Mesendoderm (in vitro differentiated cells): ENCODE data around the gene LYSMD1.

Experiments
- DNase-seq: peaks from one replicate; pipeline ENCODE4 v3.0.0; 2013
- H2AK5ac ChIP-seq: 2 replicates; pipeline ENCODE4 v1.6.1; 2013; ENCODE audit warnings: low read length, inconsistent platforms
- H2BK120ac ChIP-seq: 2 replicates; pipeline ENCODE4 v1.6.1; 2013; ENCODE audit warnings: low read depth, mild to moderate bottlenecking, low read length, moderate library complexity, mixed read lengths
- H2BK15ac ChIP-seq: replicated peaks from 2 replicates; pipeline ENCODE4 v1.6.1; 2013; ENCODE audit warnings: low read depth, mild to moderate bottlenecking, moderate library complexity
- H2BK5ac ChIP-seq: 2 replicates; pipeline ENCODE4 v1.6.1; 2013; ENCODE audit warnings: low read length, inconsistent platforms
- H3K18ac ChIP-seq: 2 replicates; pipeline ENCODE4 v1.6.1; 2013; ENCODE audit warnings: mild to moderate bottlenecking, low read length, mixed read lengths
- H3K23ac ChIP-seq: one replicate; pipeline ENCODE4 v1.6.1; 2013; ENCODE audit warnings: low read length
- H3K27ac ChIP-seq: 2 replicates; pipeline ENCODE4 v1.5.1; 2013; ENCODE audit warnings: low read depth, mild to moderate bottlenecking, inconsistent platforms, low read length, moderate library complexity
- H3K27me3 ChIP-seq: 2 replicates; pipeline ENCODE4 v1.6.1; 2013; ENCODE audit warnings: low read length, control low read depth, mild to moderate bottlenecking, inconsistent platforms; ENCODE audit not compliant: insufficient read depth, poor library complexity
- H3K36me3 ChIP-seq: 2 replicates; pipeline ENCODE4 v1.6.1; 2013; ENCODE audit warnings: low read length, inconsistent platforms; ENCODE audit not compliant: control insufficient read depth, insufficient read depth
- H3K4ac ChIP-seq: one replicate; pipeline ENCODE4 v1.6.1; 2013; ENCODE audit warnings: low read depth, mild to moderate bottlenecking, low read length, moderate library complexity
- H3K4me1 ChIP-seq: 2 replicates; pipeline ENCODE4 v1.6.1; 2013; ENCODE audit warnings: low read depth, low read length, inconsistent platforms; ENCODE audit not compliant: control insufficient read depth
- H3K4me2 ChIP-seq: 2 replicates; pipeline ENCODE4 v1.6.1; 2013; ENCODE audit warnings: low read length
- H3K4me3 ChIP-seq: 2 replicates; pipeline ENCODE4 v1.5.1; 2013; ENCODE audit warnings: mild to moderate bottlenecking, low read length
- H3K56ac ChIP-seq: one replicate; pipeline ENCODE4 v1.6.1; 2013; ENCODE audit warnings: low read length
- H3K79me1 ChIP-seq: 2 replicates; pipeline ENCODE4 v1.6.1; 2013; ENCODE audit warnings: low read length, inconsistent platforms
- H3K79me2 ChIP-seq: 2 replicates; pipeline ENCODE4 v1.6.1; 2013; ENCODE audit warnings: mild to moderate bottlenecking, low read length; ENCODE audit not compliant: control insufficient read depth, insufficient read depth
- H3K9ac ChIP-seq: 2 replicates; pipeline ENCODE4 v1.6.1; 2013; ENCODE audit warnings: low read length, inconsistent platforms
- H4K5ac ChIP-seq: one replicate; pipeline ENCODE4 v1.6.1; 2013; ENCODE audit warnings: low read length
- H4K8ac ChIP-seq: one replicate; pipeline ENCODE4 v1.6.1; 2013; ENCODE audit warnings: low read depth, mild to moderate bottlenecking, control low read depth, low read length, moderate library complexity
- WGBS: extraction: QIAGEN DNeasy Blood & Tissue Kit; methylation state at CpG from one replicate; pipeline ENCODE4 v1.1.7; 2013; ENCODE audit warnings: low lambda C conversion rate, missing lambda C conversion rate; ENCODE audit not compliant: insufficient coverage; ENCODE audit errors: extremely low coverage; 5-methylcytosine and 5-hydroxymethylcytosine counted together

LYSMD1 gene

GRCh38 chr1:151146072-151146411 lies 19.7 kb downstream of the LYSMD1 start:
- no peak overlapping the region for H4K5ac ChIP-seq
- no peaks in the 10 kb centered on the region for H3K27me3 ChIP-seq
- H3K56ac ChIP-seq: peak overlapping the region; percentile 94
- H3K4me2 ChIP-seq: peak overlapping the region; percentile 84
- H3K4me3 ChIP-seq: peak overlapping the region; percentile 89
- no peak for DNase-seq
- peak overlapping the region; percentile 93 for H3K9ac ChIP-seq
- no peaks in the 10 kb centered on the region for H3K36me3 ChIP-seq
- H4K8ac ChIP-seq: no peak overlapping the region
- H2AK5ac ChIP-seq: no peak overlapping the region
- H3K79me1 ChIP-seq: peaks cover 2% of the 10 kb centered on the region
- no peak overlapping the region for H2BK120ac ChIP-seq
- peak overlapping the region; percentile 7 for H3K23ac ChIP-seq
- no peak overlapping the region for H2BK15ac ChIP-seq
- H3K27ac ChIP-seq: no peak overlapping the region
- H3K4ac ChIP-seq: peak overlapping the region; percentile 25
- H3K18ac ChIP-seq: no peak overlapping the region
- no CpG with 5 or more reads among the region's 26 CpGs for whole genome bisulfite sequencing
- H3K4me1 ChIP-seq: peaks cover 22% of the 10 kb centered on the region
- H3K79me2 ChIP-seq: no peaks in the 10 kb centered on the region
- H2BK5ac ChIP-seq: no peak overlapping the region

GRCh38 chr1:151145304-151146071 lies 20.2 kb downstream of the LYSMD1 start:
- peak overlapping the region; percentile 93 for H3K9ac ChIP-seq
- H3K4me2 ChIP-seq: peak overlapping the region; percentile 84
- no peaks in the 10 kb centered on the region for H3K27me3 ChIP-seq
- H3K4me3 ChIP-seq: peak overlapping the region; percentile 89
- no peaks in the 10 kb centered on the region for H3K79me2 ChIP-seq
- H2BK15ac ChIP-seq: no peak overlapping the region
- H2BK5ac ChIP-seq: no peak overlapping the region
- peak overlapping the region; percentile 37 for H3K23ac ChIP-seq
- H3K4me1 ChIP-seq: peaks cover 22% of the 10 kb centered on the region
- no peaks in the 10 kb centered on the region for H3K36me3 ChIP-seq
- H4K5ac ChIP-seq: no peak overlapping the region
- no CpG with 5 or more reads among the region's 43 CpGs for WGBS
- DNase-seq: peak; percentile 63
- no peak overlapping the region for H2AK5ac ChIP-seq
- peaks cover 2% of the 10 kb centered on the region for H3K79me1 ChIP-seq
- H3K18ac ChIP-seq: peak overlapping the region; percentile 11
- H3K4ac ChIP-seq: peak overlapping the region; percentile 25
- H2BK120ac ChIP-seq: no peak overlapping the region
- peak overlapping the region; percentile 94 for H3K56ac ChIP-seq
- H3K27ac ChIP-seq: no peak overlapping the region
- no peak overlapping the region for H4K8ac ChIP-seq

GRCh38 chr1:151144474-151145303 lies 21.0 kb downstream of the LYSMD1 start:
- no CpG with 5 or more reads among the region's 7 CpGs for WGBS
- peak overlapping the region; percentile 93 for H3K9ac ChIP-seq
- no peaks in the 10 kb centered on the region for H3K36me3 ChIP-seq
- H3K56ac ChIP-seq: peak overlapping the region; percentile 94
- H4K5ac ChIP-seq: no peak overlapping the region
- H2BK5ac ChIP-seq: no peak overlapping the region
- peak overlapping the region; percentile 51 for H3K23ac ChIP-seq
- no peak overlapping the region for H3K4ac ChIP-seq
- H3K27me3 ChIP-seq: no peaks in the 10 kb centered on the region
- H3K18ac ChIP-seq: peak overlapping the region; percentile 11
- H3K4me1 ChIP-seq: peaks cover 22% of the 10 kb centered on the region
- peaks cover 2% of the 10 kb centered on the region for H3K79me1 ChIP-seq
- H3K4me2 ChIP-seq: peak overlapping the region; percentile 84
- no peak overlapping the region for H2BK120ac ChIP-seq
- H2BK15ac ChIP-seq: no peak overlapping the region
- no peak overlapping the region for H3K27ac ChIP-seq
- no peaks in the 10 kb centered on the region for H3K79me2 ChIP-seq
- no peak overlapping the region for H4K8ac ChIP-seq
- H3K4me3 ChIP-seq: peak overlapping the region; percentile 89
- peak; percentile 57 for DNase-seq
- H2AK5ac ChIP-seq: no peak overlapping the region

- Histone ChIP-seq H3K4me1 (peaks cover 22% of the 10 kb centered on the region), H3K56ac (peak overlapping the region; percentile 3), H2BK120ac (no peak overlapping the region), H3K79me2 (no peaks in the 10 kb centered on the region), H2BK5ac (no peak overlapping the region), H3K27me3 (no peaks in the 10 kb centered on the region), H3K4me3 (no peak overlapping the region), H2BK15ac (no peak overlapping the region), H3K18ac (no peak overlapping the region), H3K36me3 (no peaks in the 10 kb centered on the region), H4K5ac (no peak overlapping the region), H3K23ac (no peak overlapping the region), H3K27ac (no peak overlapping the region), H3K79me1 (peaks cover 2% of the 10 kb centered on the region), H2AK5ac (peak overlapping the region; percentile 15), H3K4me2 (no peak overlapping the region), H3K9ac (peak overlapping the region; percentile 6), H3K4ac (no peak overlapping the region), H4K8ac (no peak overlapping the region)
- WGBS: no CpG with 5 or more reads among the region's 5 CpGs
- peak; percentile 75 for DNase-seq
Observed at GRCh38 chr1:151143986-151144385, 21.7 kb downstream of the LYSMD1 start.

GRCh38 chr1:151143057-151143435 lies 22.7 kb downstream of the LYSMD1 start:
- Histone ChIP-seq H3K23ac (no peak overlapping the region), H3K4ac (no peak overlapping the region), H3K79me1 (peaks cover 2% of the 10 kb centered on the region), H3K18ac (no peak overlapping the region), H3K27me3 (no peaks in the 10 kb centered on the region), H3K4me1 (peaks cover 22% of the 10 kb centered on the region), H3K36me3 (no peaks in the 10 kb centered on the region), H4K5ac (no peak overlapping the region), H3K56ac (peak overlapping the region; percentile 42), H2AK5ac (no peak overlapping the region), H2BK15ac (no peak overlapping the region), H3K4me2 (no peak overlapping the region), H3K79me2 (no peaks in the 10 kb centered on the region), H3K4me3 (no peak overlapping the region), H4K8ac (no peak overlapping the region), H2BK120ac (no peak overlapping the region), H2BK5ac (no peak overlapping the region), H3K27ac (no peak overlapping the region), H3K9ac (peak overlapping the region; percentile 38)
- WGBS: no CpG with 5 or more reads among the region's 7 CpGs
- DNase-seq: peak; percentile 35
